ENCODE results near the gene NPAS3.

DNA sequence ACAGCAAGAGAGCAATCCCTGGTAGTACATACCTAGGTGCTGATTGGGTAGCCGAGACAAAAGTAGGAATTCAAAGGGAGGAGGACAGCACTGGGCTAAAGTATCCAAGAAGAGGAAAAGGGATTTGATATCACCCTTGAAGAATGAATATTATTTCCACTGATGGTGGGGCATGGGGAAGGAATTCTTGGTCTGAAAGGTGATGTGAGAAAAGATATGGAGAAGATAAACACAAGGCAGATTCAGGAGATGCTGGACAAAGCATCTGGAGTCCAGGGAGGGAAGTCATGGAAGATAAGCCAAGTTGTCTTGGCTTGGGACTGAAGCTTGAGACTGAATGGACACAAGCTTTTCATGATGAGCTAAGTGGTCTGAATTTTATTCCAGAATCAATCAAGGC lies 818.2 kb downstream of the NPAS3 start:
- TF ChIP-seq, protein P1, sequence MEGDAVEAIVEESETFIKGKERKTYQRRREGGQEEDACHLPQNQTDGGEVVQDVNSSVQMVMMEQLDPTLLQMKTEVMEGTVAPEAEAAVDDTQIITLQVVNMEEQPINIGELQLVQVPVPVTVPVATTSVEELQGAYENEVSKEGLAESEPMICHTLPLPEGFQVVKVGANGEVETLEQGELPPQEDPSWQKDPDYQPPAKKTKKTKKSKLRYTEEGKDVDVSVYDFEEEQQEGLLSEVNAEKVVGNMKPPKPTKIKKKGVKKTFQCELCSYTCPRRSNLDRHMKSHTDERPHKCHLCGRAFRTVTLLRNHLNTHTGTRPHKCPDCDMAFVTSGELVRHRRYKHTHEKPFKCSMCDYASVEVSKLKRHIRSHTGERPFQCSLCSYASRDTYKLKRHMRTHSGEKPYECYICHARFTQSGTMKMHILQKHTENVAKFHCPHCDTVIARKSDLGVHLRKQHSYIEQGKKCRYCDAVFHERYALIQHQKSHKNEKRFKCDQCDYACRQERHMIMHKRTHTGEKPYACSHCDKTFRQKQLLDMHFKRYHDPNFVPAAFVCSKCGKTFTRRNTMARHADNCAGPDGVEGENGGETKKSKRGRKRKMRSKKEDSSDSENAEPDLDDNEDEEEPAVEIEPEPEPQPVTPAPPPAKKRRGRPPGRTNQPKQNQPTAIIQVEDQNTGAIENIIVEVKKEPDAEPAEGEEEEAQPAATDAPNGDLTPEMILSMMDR (conservative IDR thresholded peaks at IDR 0.05; ENCODE audit: low read length) = no peak
- no peak for TF ChIP-seq EZH2phosphoT487 (IDR thresholded peaks at IDR 0.05; ENCODE audit: borderline replicate concordance)

Data from Loucy (cell line).